GM19468 (cell line): ENCODE results near the gene PCDHGB1.
"Not testable (repeated sequence)": the region's sequence is repeated elsewhere in the genome, so short reads cannot be mapped to it uniquely, and the experiment has no call there.

Experiments
- ATAC-seq: cut with Tn5 transposase; IDR thresholded peaks from one replicate; pipeline ENCODE4 v1.9.1; 2021; ENCODE audit warnings: mild to moderate bottlenecking, moderate library complexity, moderate number of reproducible peaks; ENCODE audit not compliant: unreplicated experiment; ENCODE audit errors: extremely low read depth

The PCDHGB1 gene

GRCh38 chr5:141375444-141376155 is 25.7 kb downstream of the PCDHGB1 start:
- not testable (repeated sequence) for ATAC-seq

GRCh38 chr5:141382469-141383294 is 32.8 kb downstream of the PCDHGB1 start, which contains the start of gene PCDHGA7:
Gene PCDHGA7, plus strand, starts transcription at chr5:141382742. Its CDS starts 158 bp downstream, at chr5:141382900.
- no peak for ATAC-seq

GRCh38 chr5:141383345-141383744 is 33.4 kb downstream of the PCDHGB1 start:
- no peak for ATAC-seq

GRCh38 chr5:141384471-141385267 is 34.8 kb downstream of the PCDHGB1 start:
- no peak for ATAC-seq

- peak; percentile 76 for ATAC-seq
Measured at GRCh38 chr5:141387557-141388311, 37.8 kb downstream of the PCDHGB1 start, which contains the start of gene PCDHGB4. Gene PCDHGB4, plus strand, starts transcription at chr5:141387698. Its CDS starts 187 bp downstream, at chr5:141387885.

GRCh38 chr5:141388661-141389060 is 38.8 kb downstream of the PCDHGB1 start:
- no peak for ATAC-seq

DNA sequence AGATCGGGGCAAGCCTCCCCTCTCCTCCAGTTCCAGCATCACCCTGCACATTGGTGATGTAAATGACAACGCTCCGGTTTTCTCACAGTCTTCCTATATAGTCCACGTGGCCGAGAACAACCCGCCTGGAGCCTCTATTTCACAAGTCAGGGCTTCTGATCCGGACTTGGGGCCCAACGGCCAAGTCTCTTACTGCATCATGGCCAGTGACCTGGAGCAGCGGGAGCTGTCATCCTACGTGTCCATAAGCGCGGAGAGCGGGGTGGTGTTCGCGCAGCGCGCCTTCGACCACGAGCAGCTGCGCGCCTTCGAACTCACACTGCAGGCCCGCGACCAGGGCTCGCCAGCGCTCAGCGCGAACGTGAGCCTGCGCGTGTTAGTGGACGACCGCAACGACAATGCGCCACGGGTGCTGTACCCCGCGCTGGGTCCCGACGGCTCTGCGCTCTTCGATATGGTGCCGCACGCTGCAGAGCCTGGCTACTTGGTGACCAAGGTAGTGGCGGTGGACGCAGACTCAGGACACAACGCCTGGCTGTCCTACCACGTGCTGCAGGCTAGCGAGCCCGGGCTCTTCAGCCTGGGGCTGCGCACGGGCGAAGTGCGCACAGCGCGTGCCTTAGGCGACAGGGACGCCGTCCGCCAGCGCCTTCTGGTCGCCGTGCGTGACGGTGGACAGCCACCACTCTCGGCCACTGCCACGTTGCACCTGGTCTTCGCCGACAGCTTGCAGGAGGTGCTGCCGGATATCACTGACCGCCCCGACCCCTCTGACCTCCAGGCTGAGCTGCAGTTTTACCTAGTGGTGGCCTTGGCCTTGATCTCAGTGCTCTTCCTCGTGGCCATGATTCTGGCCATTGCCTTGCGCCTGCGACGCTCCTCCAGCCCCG is 39.5 kb downstream of the PCDHGB1 start:
- no peak for ATAC-seq

DNA sequence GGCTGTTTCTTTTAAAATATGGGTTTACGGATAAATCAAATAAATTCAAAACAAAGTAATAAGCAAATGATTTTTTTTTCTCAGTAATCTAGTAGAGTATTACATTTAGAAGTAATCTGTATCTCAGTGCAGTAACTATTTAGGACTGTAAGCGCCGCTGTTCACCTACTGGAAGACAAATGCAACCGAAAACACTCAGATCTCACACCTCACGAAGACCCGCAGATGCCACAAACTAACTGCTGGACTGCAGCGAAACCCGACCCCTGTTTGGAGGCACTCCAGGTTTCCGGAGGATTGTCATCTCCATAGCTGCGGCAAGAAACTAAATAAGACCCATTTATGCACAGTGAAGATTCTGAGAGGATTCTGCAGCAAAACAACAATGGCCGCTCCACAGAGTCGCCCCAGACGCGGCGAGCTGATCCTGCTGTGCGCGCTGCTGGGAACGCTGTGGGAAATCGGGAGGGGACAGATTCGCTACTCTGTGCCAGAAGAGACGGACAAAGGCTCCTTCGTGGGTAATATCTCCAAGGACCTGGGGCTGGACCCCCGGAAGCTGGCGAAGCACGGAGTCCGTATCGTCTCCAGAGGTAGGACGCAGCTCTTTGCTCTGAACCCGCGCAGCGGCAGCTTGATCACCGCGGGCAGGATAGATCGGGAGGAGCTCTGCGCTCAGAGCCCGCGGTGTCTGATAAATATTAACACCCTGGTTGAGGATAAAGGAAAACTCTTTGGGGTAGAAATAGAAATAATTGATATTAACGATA is 42.7 kb downstream of the PCDHGB1 start, which contains the start of gene PCDHGA8:
Gene PCDHGA8, plus strand, starts transcription at position 205 of the 770 bp plus-strand sequence. Its CDS starts 181 bp downstream, at position 386.
- no peak for ATAC-seq

DNA sequence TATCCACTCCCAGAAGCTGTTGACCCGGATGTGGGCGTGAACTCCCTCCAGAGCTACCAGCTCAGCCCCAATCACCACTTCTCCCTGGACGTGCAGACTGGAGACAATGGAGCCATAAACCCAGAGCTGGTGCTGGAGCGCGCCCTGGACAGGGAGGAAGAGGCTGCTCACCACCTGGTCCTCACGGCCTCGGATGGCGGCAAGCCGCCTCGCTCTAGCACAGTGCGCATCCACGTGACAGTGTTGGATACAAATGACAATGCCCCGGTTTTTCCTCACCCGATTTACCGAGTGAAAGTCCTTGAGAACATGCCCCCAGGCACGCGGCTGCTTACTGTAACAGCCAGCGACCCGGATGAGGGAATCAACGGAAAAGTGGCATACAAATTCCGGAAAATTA is 43.4 kb downstream of the PCDHGB1 start:
- ATAC-seq, result no peak

DNA sequence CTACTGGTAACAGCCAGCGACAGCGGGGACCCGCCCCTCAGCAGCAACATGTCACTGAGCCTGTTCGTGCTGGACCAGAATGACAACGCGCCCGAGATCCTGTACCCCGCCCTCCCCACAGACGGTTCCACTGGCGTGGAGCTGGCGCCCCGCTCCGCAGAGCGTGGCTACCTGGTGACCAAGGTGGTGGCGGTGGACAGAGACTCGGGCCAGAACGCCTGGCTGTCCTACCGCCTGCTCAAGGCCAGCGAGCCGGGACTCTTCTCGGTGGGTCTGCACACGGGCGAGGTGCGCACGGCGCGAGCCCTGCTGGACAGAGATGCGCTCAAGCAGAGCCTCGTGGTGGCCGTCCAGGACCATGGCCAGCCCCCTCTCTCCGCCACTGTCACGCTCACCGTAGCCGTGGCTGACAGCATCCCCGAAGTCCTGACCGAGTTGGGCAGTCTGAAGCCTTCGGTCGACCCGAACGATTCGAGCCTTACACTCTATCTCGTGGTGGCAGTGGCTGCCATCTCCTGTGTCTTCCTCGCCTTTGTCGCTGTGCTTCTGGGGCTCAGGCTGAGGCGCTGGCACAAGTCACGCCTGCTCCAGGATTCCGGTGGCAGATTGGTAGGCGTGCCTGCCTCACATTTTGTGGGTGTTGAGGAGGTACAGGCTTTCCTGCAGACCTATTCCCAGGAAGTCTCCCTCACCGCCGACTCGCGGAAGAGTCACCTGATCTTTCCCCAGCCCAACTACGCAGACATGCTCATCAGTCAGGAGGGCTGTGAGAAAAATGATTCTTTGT is 44.7 kb downstream of the PCDHGB1 start:
- ATAC-seq, result not testable (repeated sequence)

DNA sequence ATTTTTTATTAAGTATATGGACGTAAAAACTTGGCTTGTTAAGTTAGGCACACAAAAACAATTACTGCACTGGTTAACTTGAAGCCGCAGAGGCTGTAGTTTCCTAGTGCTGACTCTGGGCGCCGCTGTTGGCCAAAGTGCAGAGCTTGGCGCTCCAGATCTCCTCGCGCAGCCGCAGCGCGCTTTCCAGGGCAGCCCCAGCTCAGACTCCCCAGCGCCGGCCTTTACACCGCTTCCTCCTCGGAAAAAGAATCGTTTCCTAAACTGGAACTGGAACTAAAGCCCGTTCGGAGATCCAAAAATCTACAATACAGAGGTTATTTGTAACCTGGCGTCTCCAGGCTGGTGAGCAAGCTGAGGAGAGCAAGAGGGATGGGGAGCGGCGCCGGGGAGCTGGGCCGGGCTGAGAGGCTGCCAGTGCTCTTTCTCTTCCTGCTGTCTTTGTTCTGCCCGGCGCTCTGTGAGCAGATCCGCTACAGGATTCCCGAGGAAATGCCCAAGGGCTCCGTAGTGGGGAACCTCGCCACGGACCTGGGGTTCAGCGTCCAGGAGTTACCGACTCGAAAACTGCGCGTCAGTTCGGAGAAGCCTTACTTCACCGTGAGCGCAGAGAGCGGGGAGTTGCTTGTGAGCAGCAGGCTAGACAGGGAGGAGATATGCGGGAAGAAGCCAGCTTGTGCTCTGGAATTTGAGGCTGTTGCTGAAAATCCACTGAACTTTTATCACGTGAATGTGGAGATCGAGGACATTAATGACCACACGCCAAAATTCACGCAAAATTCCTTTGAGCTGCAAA is 48.1 kb downstream of the PCDHGB1 start, which contains the start of gene PCDHGB5:
Gene PCDHGB5, plus strand, starts transcription at position 192 of the 796 bp plus-strand sequence. Its CDS starts 181 bp downstream, at position 373.
- ATAC-seq, result peak; percentile 70

DNA sequence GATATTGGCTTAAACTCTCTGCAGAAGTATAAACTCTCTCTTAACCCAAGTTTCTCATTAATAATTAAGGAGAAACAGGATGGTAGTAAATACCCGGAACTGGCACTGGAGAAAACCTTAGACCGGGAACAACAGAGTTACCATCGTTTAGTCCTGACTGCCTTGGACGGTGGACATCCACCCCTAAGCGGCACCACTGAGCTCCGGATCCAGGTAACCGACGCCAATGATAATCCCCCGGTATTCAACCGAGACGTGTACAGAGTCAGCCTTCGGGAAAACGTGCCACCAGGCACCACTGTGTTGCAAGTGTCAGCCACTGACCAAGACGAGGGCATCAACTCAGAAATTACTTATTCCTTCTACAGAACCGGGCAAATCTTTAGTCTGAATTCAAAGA is 48.7 kb downstream of the PCDHGB1 start:
- ATAC-seq, result no peak

GRCh38 chr5:141399555-141400258 is 49.8 kb downstream of the PCDHGB1 start:
- ATAC-seq, result no peak
